Ishikawa (cell line): Measurements from ENCODE around the gene CD14.

Experiments used
- CEBPB ChIP-seq: IDR thresholded peaks from 2 replicates; pipeline ENCODE4 v1.6.1; 2012
- CREB1 ChIP-seq: IDR thresholded peaks from 2 replicates; pipeline ENCODE4 v1.6.1; 2012; ENCODE audit warnings: low read depth
- EP300 ChIP-seq: IDR thresholded peaks from 2 replicates; pipeline ENCODE4 v1.6.1; 2012; ENCODE audit warnings: borderline replicate concordance
- NFIC ChIP-seq: IDR thresholded peaks from 2 replicates; pipeline ENCODE4 v1.6.1; 2012
- TAF1 ChIP-seq: IDR thresholded peaks from 2 replicates; pipeline ENCODE4 v1.6.1; 2012; ENCODE audit warnings: low read depth, mild to moderate bottlenecking
- TEAD4 ChIP-seq: IDR thresholded peaks from 2 replicates; pipeline ENCODE4 v1.6.1; 2012
- YY1 ChIP-seq: IDR thresholded peaks from 2 replicates; pipeline ENCODE4 v1.6.1; 2012; ENCODE audit warnings: low read depth
- ZBTB7A ChIP-seq: IDR thresholded peaks from 2 replicates; pipeline ENCODE4 v1.6.1; 2012; ENCODE audit warnings: low read depth
- TF ChIP-seq, protein P1 (sequence below): IDR thresholded peaks from 2 replicates; pipeline ENCODE4 v1.6.1; 2012
- TF ChIP-seq, protein P2 (sequence below): IDR thresholded peaks from 2 replicates; pipeline ENCODE4 v1.6.1; 2012; ENCODE audit warnings: low read depth, mild to moderate bottlenecking

DNA sequence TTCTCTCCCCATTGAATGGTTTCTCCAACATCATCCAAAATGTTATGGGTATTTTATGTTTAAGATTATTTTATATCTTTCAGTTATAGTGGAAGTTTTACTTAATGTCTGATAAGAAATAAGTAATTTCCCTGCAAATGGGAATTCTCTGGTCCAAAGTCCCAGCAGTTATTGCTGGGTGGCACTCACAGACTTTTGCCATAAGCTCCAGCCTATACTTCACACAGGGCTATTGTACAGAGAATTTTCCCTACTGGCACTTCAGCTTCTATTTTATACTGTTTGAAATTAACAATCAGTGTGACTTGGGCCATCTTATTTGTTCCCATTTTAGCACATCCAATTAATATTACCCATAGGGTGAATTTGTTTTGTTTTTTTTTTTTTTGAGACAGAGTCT lies 32.9 kb downstream of the CD14 start:
- no peak for TF ChIP-seq TEAD4
- TF ChIP-seq, protein P1, sequence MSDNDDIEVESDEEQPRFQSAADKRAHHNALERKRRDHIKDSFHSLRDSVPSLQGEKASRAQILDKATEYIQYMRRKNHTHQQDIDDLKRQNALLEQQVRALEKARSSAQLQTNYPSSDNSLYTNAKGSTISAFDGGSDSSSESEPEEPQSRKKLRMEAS = no peak
- no peak for TF ChIP-seq NFIC
- TF ChIP-seq TAF1 = no peak
- no peak for TF ChIP-seq CEBPB
- TF ChIP-seq YY1 = no peak
- no peak for TF ChIP-seq EP300
- TF ChIP-seq, protein P2, sequence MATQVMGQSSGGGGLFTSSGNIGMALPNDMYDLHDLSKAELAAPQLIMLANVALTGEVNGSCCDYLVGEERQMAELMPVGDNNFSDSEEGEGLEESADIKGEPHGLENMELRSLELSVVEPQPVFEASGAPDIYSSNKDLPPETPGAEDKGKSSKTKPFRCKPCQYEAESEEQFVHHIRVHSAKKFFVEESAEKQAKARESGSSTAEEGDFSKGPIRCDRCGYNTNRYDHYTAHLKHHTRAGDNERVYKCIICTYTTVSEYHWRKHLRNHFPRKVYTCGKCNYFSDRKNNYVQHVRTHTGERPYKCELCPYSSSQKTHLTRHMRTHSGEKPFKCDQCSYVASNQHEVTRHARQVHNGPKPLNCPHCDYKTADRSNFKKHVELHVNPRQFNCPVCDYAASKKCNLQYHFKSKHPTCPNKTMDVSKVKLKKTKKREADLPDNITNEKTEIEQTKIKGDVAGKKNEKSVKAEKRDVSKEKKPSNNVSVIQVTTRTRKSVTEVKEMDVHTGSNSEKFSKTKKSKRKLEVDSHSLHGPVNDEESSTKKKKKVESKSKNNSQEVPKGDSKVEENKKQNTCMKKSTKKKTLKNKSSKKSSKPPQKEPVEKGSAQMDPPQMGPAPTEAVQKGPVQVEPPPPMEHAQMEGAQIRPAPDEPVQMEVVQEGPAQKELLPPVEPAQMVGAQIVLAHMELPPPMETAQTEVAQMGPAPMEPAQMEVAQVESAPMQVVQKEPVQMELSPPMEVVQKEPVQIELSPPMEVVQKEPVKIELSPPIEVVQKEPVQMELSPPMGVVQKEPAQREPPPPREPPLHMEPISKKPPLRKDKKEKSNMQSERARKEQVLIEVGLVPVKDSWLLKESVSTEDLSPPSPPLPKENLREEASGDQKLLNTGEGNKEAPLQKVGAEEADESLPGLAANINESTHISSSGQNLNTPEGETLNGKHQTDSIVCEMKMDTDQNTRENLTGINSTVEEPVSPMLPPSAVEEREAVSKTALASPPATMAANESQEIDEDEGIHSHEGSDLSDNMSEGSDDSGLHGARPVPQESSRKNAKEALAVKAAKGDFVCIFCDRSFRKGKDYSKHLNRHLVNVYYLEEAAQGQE = no peak
- TF ChIP-seq ZBTB7A = no peak
- TF ChIP-seq CREB1 = no peak
